Putamen (tissue), 1 donor: Measurements from ENCODE around the gene UFL1.
"Not testable (repeated sequence)": the region's sequence is repeated elsewhere in the genome, so short reads cannot be mapped to it uniquely, and the experiment has no call there.

Experiments used
- DNase-seq: peaks from one replicate; pipeline ENCODE4 v3.0.0-alpha.2; 2016; ENCODE audit warnings: low spot score

UFL1 gene

GRCh38 chr6:96521644-96522464 is at the start of gene UFL1:
UFL1 (plus strand) TSS chr6:96521806; CDS start chr6:96521874, 68 bp downstream.
- peak; percentile 95 for DNase-seq

DNA sequence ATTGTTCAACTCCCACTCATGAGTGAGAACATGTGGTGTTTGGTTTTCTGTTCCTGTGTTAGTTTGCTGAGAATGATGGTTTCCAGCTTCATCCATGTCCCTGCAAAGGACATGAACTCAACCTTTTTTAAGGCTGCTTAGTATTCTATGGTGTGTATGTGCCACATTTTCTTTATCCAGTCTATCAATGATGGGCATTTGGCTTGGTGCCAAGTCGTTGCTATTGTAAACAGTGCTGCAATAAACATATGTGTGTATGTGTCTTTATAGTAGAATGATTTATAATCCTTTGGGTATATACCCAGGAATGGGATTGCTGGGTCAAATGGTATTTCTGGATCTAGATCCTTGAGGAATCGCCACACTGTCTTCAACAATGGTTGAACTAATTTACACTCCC is 49.3 kb upstream of the UFL1 start:
- DNase-seq: not testable (repeated sequence)

- no peak for DNase-seq
Measured at GRCh38 chr6:96478695-96479094, 42.9 kb upstream of the UFL1 start.

DNA sequence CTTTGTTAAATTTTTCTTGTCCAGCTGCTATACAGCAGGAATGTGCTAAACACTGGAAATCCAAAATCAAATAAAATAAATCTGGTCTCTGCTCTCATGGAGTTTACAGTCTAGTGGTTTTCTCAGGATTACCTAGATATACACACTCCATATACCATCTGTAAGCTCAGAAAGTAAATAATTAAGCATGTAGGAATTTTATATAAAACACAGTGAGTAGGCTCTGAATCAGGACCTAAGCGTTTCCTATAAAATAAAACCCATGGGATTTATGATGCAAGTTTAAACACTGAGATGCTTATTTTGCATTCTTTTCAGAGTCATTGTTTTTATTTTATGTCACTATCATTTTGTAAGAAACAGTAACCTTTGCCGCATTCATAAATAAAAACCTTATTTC is 29.7 kb upstream of the UFL1 start:
- DNase-seq: no peak

DNA sequence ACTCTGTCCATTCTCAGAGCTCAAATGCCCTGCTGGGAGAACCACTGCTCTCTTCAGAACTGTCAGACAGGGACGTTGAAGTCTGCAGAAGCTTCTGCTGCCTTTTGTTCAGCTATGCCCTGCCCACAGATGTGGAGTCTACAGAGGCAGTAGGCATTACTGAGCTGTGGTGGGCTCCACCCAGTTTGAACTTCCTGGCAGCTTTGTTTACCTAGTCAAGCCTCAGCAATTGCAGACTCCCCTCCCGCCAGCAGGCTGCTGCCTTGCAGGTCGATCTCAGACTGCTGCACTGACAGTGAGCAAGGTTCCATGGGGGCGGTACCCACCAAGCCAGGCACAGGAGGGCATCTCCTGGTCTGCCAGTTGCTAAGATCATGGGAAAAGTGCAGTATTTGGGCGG is 21.8 kb upstream of the UFL1 start:
- no peak for DNase-seq

GRCh38 chr6:96502915-96503314 is 18.7 kb upstream of the UFL1 start:
- no peak for DNase-seq

GRCh38 chr6:96505363-96505762 is 16.2 kb upstream of the UFL1 start:
- no peak for DNase-seq

- DNase-seq: no peak
Measured at GRCh38 chr6:96509281-96509680, 12.3 kb upstream of the UFL1 start.

- DNase-seq: no peak
Measured at GRCh38 chr6:96520171-96521115, 1.2 kb upstream of the UFL1 start.

GRCh38 chr6:96521306-96521643 is 331 bp upstream of the UFL1 start:
- no peak for DNase-seq

- no peak for DNase-seq
Measured at GRCh38 chr6:96522465-96523009, 931 bp downstream of the UFL1 start.

DNA sequence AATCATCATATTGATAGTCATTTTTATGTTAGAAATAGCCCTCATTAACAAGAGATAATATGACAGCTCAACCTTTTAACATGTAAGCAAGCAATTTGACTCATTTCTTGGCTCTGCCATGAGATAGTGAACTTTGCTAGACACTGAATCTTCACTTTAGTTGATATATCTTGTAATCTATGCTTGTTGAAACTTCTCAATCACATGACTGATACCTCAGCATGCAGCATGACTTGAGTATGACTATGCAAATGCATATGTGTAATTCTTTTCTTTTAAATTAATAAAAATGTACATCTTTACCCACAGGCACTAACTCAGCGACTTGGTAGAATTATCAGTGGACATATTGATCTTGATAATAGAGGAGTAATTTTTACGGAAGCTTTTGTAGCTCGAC is 6.6 kb downstream of the UFL1 start:
- DNase-seq: no peak

DNA sequence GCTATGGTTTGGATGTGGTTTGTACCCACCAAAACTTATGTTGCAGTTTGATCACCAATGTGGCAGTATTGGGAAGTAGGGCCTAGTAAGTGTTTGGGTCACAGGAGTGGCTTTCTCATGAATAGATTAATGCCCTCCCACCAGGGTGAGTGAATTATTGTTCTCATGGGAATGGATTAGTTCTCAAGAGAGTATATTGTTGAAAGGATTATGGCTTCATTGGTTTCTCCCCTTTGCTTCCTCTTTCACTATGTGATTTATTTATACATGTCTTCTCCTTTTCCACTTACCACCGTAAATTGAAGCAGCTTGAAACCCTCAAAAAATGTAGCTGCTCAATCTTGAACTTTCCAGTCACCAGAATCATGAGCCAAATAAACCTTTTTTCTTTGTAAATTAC is 10.8 kb downstream of the UFL1 start:
- no peak for DNase-seq

GRCh38 chr6:96537726-96538125 is 16.1 kb downstream of the UFL1 start:
- no peak for DNase-seq

DNA sequence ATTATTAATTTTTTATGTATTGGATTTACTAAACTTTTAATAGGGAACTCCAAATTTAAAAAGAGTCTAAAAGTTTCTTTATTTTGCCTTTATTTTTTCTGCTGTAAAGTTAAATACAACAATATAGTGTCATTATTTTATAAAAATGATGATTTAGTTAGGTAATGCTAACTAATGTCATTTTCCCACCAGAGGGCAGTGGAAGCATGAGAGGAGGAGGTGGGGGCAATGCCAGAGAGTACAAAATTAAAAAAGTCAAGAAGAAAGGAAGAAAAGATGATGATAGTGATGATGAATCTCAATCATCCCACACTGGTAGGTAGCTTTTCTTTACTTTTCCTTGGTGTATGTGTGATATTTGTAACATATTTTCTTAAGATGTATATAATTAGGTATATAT is 21.1 kb downstream of the UFL1 start:
- DNase-seq: no peak

GRCh38 chr6:96545882-96546281 is 24.3 kb downstream of the UFL1 start:
- no peak for DNase-seq

DNA sequence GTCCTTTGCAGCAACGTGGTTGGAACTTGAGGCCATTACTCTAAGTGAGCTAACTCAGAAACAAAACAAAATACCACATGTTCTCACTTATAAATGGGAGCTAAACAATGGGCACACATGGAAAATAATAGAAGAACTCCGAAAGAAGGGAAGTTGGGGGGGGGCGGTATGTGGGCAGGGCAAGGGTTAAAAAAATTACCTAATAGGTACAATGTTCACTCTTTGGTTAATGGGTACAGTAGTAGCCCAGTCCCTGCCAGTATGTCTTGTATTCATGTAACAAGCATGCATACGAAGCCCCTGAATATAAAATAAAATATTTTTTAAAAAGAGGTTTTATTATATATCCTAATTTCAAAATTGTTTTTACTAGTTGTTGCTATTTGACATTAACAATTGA is 26.0 kb downstream of the UFL1 start:
- no peak for DNase-seq

GRCh38 chr6:96554558-96554957 is 33.0 kb downstream of the UFL1 start:
- DNase-seq: no peak

GRCh38 chr6:96559740-96560139 is 38.1 kb downstream of the UFL1 start:
- not testable (repeated sequence) for DNase-seq

GRCh38 chr6:96562886-96563285 is 41.3 kb downstream of the UFL1 start, which contains the start of gene FHL5:
FHL5 (plus strand) TSS chr6:96563128; CDS start chr6:96603614, 40,486 bp downstream.
- DNase-seq: no peak

GRCh38 chr6:96563853-96564252 is 42.2 kb downstream of the UFL1 start:
- no peak for DNase-seq

DNA sequence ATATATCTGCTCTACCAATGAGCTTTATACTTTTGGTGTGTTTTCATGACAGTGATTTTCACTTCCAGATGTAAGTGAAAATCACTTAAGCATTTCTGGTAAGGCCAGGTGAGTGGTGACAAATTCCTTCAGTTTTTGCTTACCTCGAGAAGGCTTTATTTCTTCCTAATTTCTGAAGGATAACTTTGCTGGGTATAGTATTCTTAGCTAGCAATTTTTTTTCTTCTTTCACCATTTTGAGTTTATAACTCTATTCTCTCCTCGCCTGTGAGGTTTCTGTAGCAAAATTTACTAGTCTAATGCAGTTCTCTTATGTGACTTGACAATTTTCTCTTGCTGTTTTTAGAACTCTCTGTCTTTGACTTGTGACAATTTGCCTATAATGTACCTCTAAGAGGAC is 48.4 kb downstream of the UFL1 start:
- DNase-seq: no peak

- no peak for DNase-seq
Measured at GRCh38 chr6:96571551-96571950, 49.9 kb downstream of the UFL1 start.
